Measurements from ENCODE around the gene TMEM132E.

Gene TMEM132E

GRCh38 chr17:34579979-34580684 lies 750 bp downstream of the TMEM132E start:
- CTCF ChIA-PET: interaction anchor here (1.0 kb wide), 1 partner anchor 314 kb away, joined by 3 read pairs; no protein-coding TSS in a partner anchor
- peaks cover 95% of the 10 kb centered on the region for H3K27me3 Mint-ChIP-seq
- no peak for DNase-seq
- no peaks in the 10 kb centered on the region for H3K9me3 Mint-ChIP-seq
- no peaks in the 10 kb centered on the region for H3K36me3 Mint-ChIP-seq
- no peak overlapping the region for H3K27ac Mint-ChIP-seq
- peaks cover 9% of the 10 kb centered on the region for H3K4me1 Mint-ChIP-seq
- peak overlapping the region; percentile 10 for H3K4me3 Mint-ChIP-seq

GRCh38 chr17:34580685-34581445 lies 1.5 kb downstream of the TMEM132E start:
- H3K9me3 Mint-ChIP-seq: no peaks in the 10 kb centered on the region
- CTCF ChIA-PET: no interaction called here
- H3K27me3 Mint-ChIP-seq: peaks cover 97% of the 10 kb centered on the region
- no peak overlapping the region for H3K4me3 Mint-ChIP-seq
- no peaks in the 10 kb centered on the region for H3K36me3 Mint-ChIP-seq
- DNase-seq: no peak
- no peak overlapping the region for H3K27ac Mint-ChIP-seq
- H3K4me1 Mint-ChIP-seq: peaks cover 9% of the 10 kb centered on the region

- CTCF ChIA-PET: no interaction called here
- H3K27ac Mint-ChIP-seq: no peak overlapping the region
- no peaks in the 10 kb centered on the region for H3K9me3 Mint-ChIP-seq
- peaks cover 100% of the 10 kb centered on the region for H3K27me3 Mint-ChIP-seq
- peaks cover 9% of the 10 kb centered on the region for H3K4me1 Mint-ChIP-seq
- DNase-seq: no peak
- no peak overlapping the region for H3K4me3 Mint-ChIP-seq
- H3K36me3 Mint-ChIP-seq: no peaks in the 10 kb centered on the region
Observed at GRCh38 chr17:34581446-34582184, 2.2 kb downstream of the TMEM132E start.

GRCh38 chr17:34582185-34582900 lies 3.0 kb downstream of the TMEM132E start:
- Mint-ChIP-seq H3K27me3 (peaks cover 99% of the 10 kb centered on the region), H3K36me3 (no peaks in the 10 kb centered on the region), H3K4me3 (no peak overlapping the region), H3K9me3 (no peaks in the 10 kb centered on the region), H3K4me1 (peaks cover 9% of the 10 kb centered on the region), H3K27ac (peak overlapping the region; percentile 45)
- no peak for DNase-seq
- CTCF ChIA-PET: no interaction called here

- Mint-ChIP-seq H3K27ac (no peak overlapping the region), H3K4me3 (no peak overlapping the region), H3K4me1 (peaks cover 9% of the 10 kb centered on the region), H3K27me3 (peaks cover 95% of the 10 kb centered on the region), H3K36me3 (no peaks in the 10 kb centered on the region), H3K9me3 (no peaks in the 10 kb centered on the region)
- no peak for DNase-seq
- CTCF ChIA-PET: no interaction called here
Observed at GRCh38 chr17:34582901-34583245, 3.5 kb downstream of the TMEM132E start.

GRCh38 chr17:34584805-34585416 lies 5.5 kb downstream of the TMEM132E start:
- Mint-ChIP-seq H3K27me3 (peaks cover 87% of the 10 kb centered on the region), H3K27ac (no peak overlapping the region), H3K4me1 (peaks cover 3% of the 10 kb centered on the region), H3K4me3 (no peak overlapping the region), H3K9me3 (no peaks in the 10 kb centered on the region), H3K36me3 (no peaks in the 10 kb centered on the region)
- CTCF ChIA-PET: interaction anchor here (0.8 to 1.4 kb wide), 6 partner anchors 9 to 535 kb away, joined by 3 to 4 read pairs (median 4); no protein-coding TSS in a partner anchor
- DNase-seq: no peak

- Mint-ChIP-seq H3K27me3 (peaks cover 86% of the 10 kb centered on the region), H3K27ac (no peak overlapping the region), H3K36me3 (no peaks in the 10 kb centered on the region), H3K4me3 (no peak overlapping the region), H3K9me3 (no peaks in the 10 kb centered on the region), H3K4me1 (no peaks in the 10 kb centered on the region)
- CTCF ChIA-PET: interaction anchor here (1.3 kb wide), 1 partner anchor 11 kb away, joined by 4 read pairs; no protein-coding TSS in a partner anchor
- DNase-seq: no peak
Observed at GRCh38 chr17:34586346-34586846, 7.0 kb downstream of the TMEM132E start.

GRCh38 chr17:34588266-34588665 lies 8.9 kb downstream of the TMEM132E start:
- no peak for DNase-seq
- H3K27ac Mint-ChIP-seq: no peak overlapping the region
- no peak overlapping the region for H3K4me3 Mint-ChIP-seq
- CTCF ChIA-PET: no interaction called here
- no peaks in the 10 kb centered on the region for H3K4me1 Mint-ChIP-seq
- no peaks in the 10 kb centered on the region for H3K36me3 Mint-ChIP-seq
- no peaks in the 10 kb centered on the region for H3K9me3 Mint-ChIP-seq
- H3K27me3 Mint-ChIP-seq: peaks cover 83% of the 10 kb centered on the region

- no peaks in the 10 kb centered on the region for H3K9me3 Mint-ChIP-seq
- no peaks in the 10 kb centered on the region for H3K4me1 Mint-ChIP-seq
- no peaks in the 10 kb centered on the region for H3K36me3 Mint-ChIP-seq
- no peak overlapping the region for H3K4me3 Mint-ChIP-seq
- CTCF ChIA-PET: no interaction called here
- no peak for DNase-seq
- no peak overlapping the region for H3K27ac Mint-ChIP-seq
- H3K27me3 Mint-ChIP-seq: peaks cover 81% of the 10 kb centered on the region
Observed at GRCh38 chr17:34589120-34589965, 10.0 kb downstream of the TMEM132E start.

GRCh38 chr17:34592002-34592401 lies 12.6 kb downstream of the TMEM132E start:
- Mint-ChIP-seq H3K4me1 (no peaks in the 10 kb centered on the region), H3K4me3 (no peak overlapping the region), H3K9me3 (no peaks in the 10 kb centered on the region), H3K27ac (no peak overlapping the region), H3K36me3 (no peaks in the 10 kb centered on the region), H3K27me3 (peaks cover 66% of the 10 kb centered on the region)
- CTCF ChIA-PET: no interaction called here
- DNase-seq: no peak

- Mint-ChIP-seq H3K4me3 (no peak overlapping the region), H3K27ac (no peak overlapping the region), H3K27me3 (peaks cover 44% of the 10 kb centered on the region), H3K4me1 (no peaks in the 10 kb centered on the region), H3K36me3 (no peaks in the 10 kb centered on the region), H3K9me3 (no peaks in the 10 kb centered on the region)
- DNase-seq: no peak
- CTCF ChIA-PET: no interaction called here
Observed at GRCh38 chr17:34596920-34597319, 17.5 kb downstream of the TMEM132E start.

- Mint-ChIP-seq H3K27ac (no peak overlapping the region), H3K27me3 (peaks cover 38% of the 10 kb centered on the region), H3K9me3 (no peaks in the 10 kb centered on the region), H3K4me1 (no peaks in the 10 kb centered on the region), H3K36me3 (no peaks in the 10 kb centered on the region), H3K4me3 (no peak overlapping the region)
- no peak for DNase-seq
- CTCF ChIA-PET: no interaction called here
Observed at GRCh38 chr17:34598161-34598776, 18.9 kb downstream of the TMEM132E start.

All from activated naive CD4-positive, alpha-beta T cell treated with anti-CD3 and anti-CD28 coated beads, Interleukin-2, amount 10 ng/mL, durations not matched to agents 7 days and 5 days (primary cell).